Suppressor macrophage treated with lipopolysaccharide for 1 hour (primary cell): ENCODE measurements around the gene FAM241A.
"Not testable (repeated sequence)": the region's sequence is repeated elsewhere in the genome, so short reads cannot be mapped to it uniquely, and the experiment has no call there.

Experiments
- DNase-seq, 3 donors: peaks; one replicate each; pipeline ENCODE4 v3.0.0-alpha.2; 2020 to 2022

Gene FAM241A

GRCh38 chr4:112140536-112140935 lies 4.7 kb upstream of the FAM241A start:
- DNase-seq = no peak

GRCh38 chr4:112141366-112142138 lies 3.7 kb upstream of the FAM241A start:
- peak; percentile 26 to 49 (median 33) for DNase-seq

GRCh38 chr4:112142182-112142581 lies 3.1 kb upstream of the FAM241A start:
- no peak for DNase-seq

GRCh38 chr4:112143781-112144180 lies 1.5 kb upstream of the FAM241A start:
- peak in 1 of 3 donors; percentile 16 for DNase-seq

- no peak for DNase-seq
Observed at GRCh38 chr4:112144546-112145325, 518 bp upstream of the FAM241A start.

- peak; percentile 77 to 80 (median 79) for DNase-seq
Observed at GRCh38 chr4:112145790-112146501, 692 bp downstream of the FAM241A start.

- DNase-seq = no peak
Observed at GRCh38 chr4:112146502-112146813, 1.2 kb downstream of the FAM241A start.

- DNase-seq = peak in 1 of 3 donors; percentile 22
Observed at GRCh38 chr4:112147697-112148096, 2.4 kb downstream of the FAM241A start.

GRCh38 chr4:112150920-112151319 lies 5.7 kb downstream of the FAM241A start:
- DNase-seq = no peak

GRCh38 chr4:112152521-112152920 lies 7.3 kb downstream of the FAM241A start:
- peak; percentile 38 to 67 (median 57) for DNase-seq

GRCh38 chr4:112153211-112153791 lies 8.0 kb downstream of the FAM241A start:
- peak; percentile 30 to 43 (median 30) for DNase-seq

GRCh38 chr4:112156112-112156511 lies 10.9 kb downstream of the FAM241A start:
- peak in 1 of 3 donors; percentile 13 for DNase-seq

- no peak for DNase-seq
Observed at GRCh38 chr4:112156553-112156952, 11.3 kb downstream of the FAM241A start.

GRCh38 chr4:112163706-112164105 lies 18.5 kb downstream of the FAM241A start:
- not testable (repeated sequence) for DNase-seq

GRCh38 chr4:112167794-112168193 lies 22.5 kb downstream of the FAM241A start:
- DNase-seq = no peak

- no peak for DNase-seq
Observed at GRCh38 chr4:112168719-112169500, 23.7 kb downstream of the FAM241A start.

- DNase-seq = peak; percentile 69 to 83 (median 82)
Observed at GRCh38 chr4:112170451-112170993, 25.3 kb downstream of the FAM241A start.

- DNase-seq = not testable (repeated sequence)
Observed at GRCh38 chr4:112171051-112171763, 26.0 kb downstream of the FAM241A start.

- DNase-seq = no peak
Observed at GRCh38 chr4:112172180-112172579, 26.9 kb downstream of the FAM241A start.

GRCh38 chr4:112173593-112174558 lies 28.6 kb downstream of the FAM241A start:
- DNase-seq = no peak
